Mucosa of stomach (tissue), 1 donor: ENCODE measurements around the gene GNB1L.

Experiments used
- H3K27me3 ChIP-seq: one replicate; pipeline ENCODE4 v1.7.0; 2013; ENCODE audit warnings: mild to moderate bottlenecking, low read length; ENCODE audit not compliant: control insufficient read depth, insufficient read depth
- H3K36me3 ChIP-seq: one replicate; pipeline ENCODE4 v1.7.0; 2013; ENCODE audit warnings: low read length; ENCODE audit not compliant: control insufficient read depth, insufficient read depth
- H3K4me1 ChIP-seq: one replicate; pipeline ENCODE4 v1.7.0; 2013; ENCODE audit warnings: mild to moderate bottlenecking, low read length; ENCODE audit not compliant: control insufficient read depth, insufficient read depth
- H3K4me3 ChIP-seq: one replicate; pipeline ENCODE4 v1.7.0; 2013; ENCODE audit warnings: low read length
- H3K9ac ChIP-seq: one replicate; pipeline ENCODE4 v1.7.0; 2013; ENCODE audit warnings: mild to moderate bottlenecking, low read length, moderate library complexity
- H3K9me3 ChIP-seq: one replicate; pipeline ENCODE4 v1.7.0; 2013; ENCODE audit warnings: mild to moderate bottlenecking, low read length, moderate library complexity; ENCODE audit not compliant: control insufficient read depth
- donor health status: Pancreatic carcinoma.

Gene GNB1L

GRCh38 chr22:19877626-19878339 lies 23.1 kb upstream of the GNB1L start:
- no peak overlapping the region for H3K4me3 ChIP-seq
- no peak overlapping the region for H3K9ac ChIP-seq
- no peaks in the 10 kb centered on the region for H3K9me3 ChIP-seq
- no peaks in the 10 kb centered on the region for H3K27me3 ChIP-seq
- H3K36me3 ChIP-seq: no peaks in the 10 kb centered on the region
- peaks cover 24% of the 10 kb centered on the region for H3K4me1 ChIP-seq

GRCh38 chr22:19876941-19877625 lies 22.4 kb upstream of the GNB1L start:
- Histone ChIP-seq H3K9me3 (no peaks in the 10 kb centered on the region), H3K4me1 (peaks cover 24% of the 10 kb centered on the region), H3K9ac (no peak overlapping the region), H3K27me3 (no peaks in the 10 kb centered on the region), H3K4me3 (no peak overlapping the region), H3K36me3 (no peaks in the 10 kb centered on the region)

DNA sequence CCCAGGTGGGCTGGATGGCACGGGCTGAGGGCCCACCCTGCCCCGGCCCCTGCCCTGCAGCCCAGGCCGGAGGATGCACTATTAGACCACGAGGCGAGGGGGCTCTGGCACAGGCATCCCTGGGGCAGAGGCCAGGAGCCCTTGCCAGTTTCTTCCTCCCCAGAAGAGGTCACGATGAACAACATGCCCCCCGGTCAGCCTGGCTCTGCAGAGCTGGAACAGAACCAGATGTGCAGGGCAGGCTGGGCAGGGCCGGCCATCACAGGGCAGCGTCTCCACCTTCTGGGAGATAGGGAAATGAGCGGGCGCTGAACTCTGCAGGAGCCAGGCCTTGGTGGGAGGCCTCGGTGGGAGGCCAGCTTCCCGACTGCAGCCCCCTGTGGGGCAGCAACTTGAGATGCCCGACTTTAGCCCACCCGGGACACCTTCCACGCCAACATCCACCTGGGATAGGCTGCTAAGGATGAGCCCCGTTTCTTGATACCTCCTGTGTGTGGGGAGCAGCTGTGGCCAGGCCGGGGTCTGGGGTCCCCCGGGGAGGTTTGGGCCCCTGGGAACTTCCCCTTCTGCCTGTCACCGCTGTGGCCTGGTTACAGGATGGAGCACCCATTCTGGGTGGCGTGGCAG lies 21.8 kb upstream of the GNB1L start:
- Histone ChIP-seq H3K27me3 (no peaks in the 10 kb centered on the region), H3K4me1 (peaks cover 24% of the 10 kb centered on the region), H3K9me3 (no peaks in the 10 kb centered on the region), H3K4me3 (no peak overlapping the region), H3K36me3 (no peaks in the 10 kb centered on the region), H3K9ac (no peak overlapping the region)

DNA sequence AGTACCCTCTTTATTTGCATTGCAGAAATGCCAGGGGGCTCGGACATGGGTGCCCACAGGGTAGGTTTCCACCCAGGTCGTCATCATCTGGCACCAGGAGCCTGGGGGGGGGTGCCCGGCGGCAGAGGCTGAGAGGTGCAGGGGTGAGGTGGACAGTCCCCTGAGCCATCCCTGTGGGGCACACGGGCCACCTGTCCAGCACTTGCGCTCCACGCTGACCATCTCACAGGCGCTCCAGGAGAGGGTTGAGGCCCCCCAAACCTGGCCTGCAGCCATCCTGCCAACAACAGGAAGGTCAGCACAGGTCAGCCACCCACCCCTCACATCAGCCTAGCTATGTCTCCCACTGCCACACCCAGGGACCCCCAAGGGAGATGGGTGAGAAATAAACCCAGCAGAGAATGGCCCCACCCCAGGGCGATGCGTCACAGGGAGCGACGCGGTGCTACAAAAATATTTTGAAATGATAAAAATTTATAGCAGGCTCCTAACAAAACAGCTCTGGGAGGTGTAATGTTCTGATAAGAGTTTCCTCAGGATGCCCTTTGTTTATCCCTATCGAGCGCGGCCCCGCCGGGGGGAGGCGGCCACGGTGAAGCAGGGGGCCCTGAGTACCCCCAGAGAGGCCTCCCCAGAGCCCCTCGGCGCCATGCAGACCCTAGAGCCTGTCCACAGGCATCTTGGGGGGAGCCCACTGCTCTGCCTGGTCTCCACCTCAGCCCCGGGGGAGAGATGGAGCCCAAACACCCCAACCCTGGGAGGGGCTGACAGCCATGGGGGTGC lies 21.0 kb upstream of the GNB1L start:
- Histone ChIP-seq H3K36me3 (no peaks in the 10 kb centered on the region), H3K9ac (no peak overlapping the region), H3K9me3 (no peaks in the 10 kb centered on the region), H3K4me1 (peaks cover 24% of the 10 kb centered on the region), H3K27me3 (no peaks in the 10 kb centered on the region), H3K4me3 (no peak overlapping the region)

DNA sequence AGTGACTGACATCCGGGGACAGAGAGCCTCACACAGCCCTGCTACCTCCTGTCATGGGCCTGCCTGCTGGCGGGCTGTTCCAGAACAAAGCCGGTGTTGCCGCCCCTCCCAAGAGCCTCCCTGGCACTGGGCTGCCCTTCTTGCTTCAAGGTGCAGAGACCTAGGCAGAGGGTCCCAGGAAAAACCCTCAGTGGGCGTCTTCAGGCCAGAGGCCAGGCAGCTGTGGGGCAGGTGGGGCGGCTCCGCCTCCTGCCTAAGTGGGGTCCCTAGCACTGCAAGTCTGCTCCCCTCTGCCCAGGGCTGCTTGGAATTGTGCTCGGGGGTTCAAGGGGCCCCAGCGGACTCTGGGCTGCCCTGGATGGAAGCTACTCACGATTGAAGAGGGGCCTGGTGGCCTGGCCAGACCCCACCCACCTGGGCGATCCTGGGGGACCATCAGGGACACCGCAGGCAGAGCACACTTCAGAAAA lies 20.4 kb upstream of the GNB1L start:
- H3K9ac ChIP-seq: no peak overlapping the region
- H3K4me3 ChIP-seq: no peak overlapping the region
- no peaks in the 10 kb centered on the region for H3K36me3 ChIP-seq
- peaks cover 25% of the 10 kb centered on the region for H3K4me1 ChIP-seq
- no peaks in the 10 kb centered on the region for H3K9me3 ChIP-seq
- no peaks in the 10 kb centered on the region for H3K27me3 ChIP-seq

GRCh38 chr22:19874307-19875060 lies 19.8 kb upstream of the GNB1L start:
- no peaks in the 10 kb centered on the region for H3K27me3 ChIP-seq
- H3K9me3 ChIP-seq: no peaks in the 10 kb centered on the region
- no peak overlapping the region for H3K9ac ChIP-seq
- H3K4me1 ChIP-seq: peaks cover 30% of the 10 kb centered on the region
- no peaks in the 10 kb centered on the region for H3K36me3 ChIP-seq
- H3K4me3 ChIP-seq: no peak overlapping the region

- Histone ChIP-seq H3K4me3 (no peak overlapping the region), H3K27me3 (no peaks in the 10 kb centered on the region), H3K9ac (no peak overlapping the region), H3K36me3 (no peaks in the 10 kb centered on the region), H3K4me1 (peaks cover 36% of the 10 kb centered on the region), H3K9me3 (no peaks in the 10 kb centered on the region)
Measured at GRCh38 chr22:19873960-19874306, 19.3 kb upstream of the GNB1L start.

- Histone ChIP-seq H3K9ac (no peak overlapping the region), H3K4me1 (peaks cover 36% of the 10 kb centered on the region), H3K4me3 (no peak overlapping the region), H3K9me3 (no peaks in the 10 kb centered on the region), H3K27me3 (no peaks in the 10 kb centered on the region), H3K36me3 (no peaks in the 10 kb centered on the region)
Measured at GRCh38 chr22:19873138-19873959, 18.7 kb upstream of the GNB1L start.

GRCh38 chr22:19872779-19873137 lies 18.1 kb upstream of the GNB1L start:
- no peaks in the 10 kb centered on the region for H3K9me3 ChIP-seq
- H3K4me3 ChIP-seq: no peak overlapping the region
- no peaks in the 10 kb centered on the region for H3K27me3 ChIP-seq
- H3K9ac ChIP-seq: no peak overlapping the region
- peaks cover 36% of the 10 kb centered on the region for H3K4me1 ChIP-seq
- no peaks in the 10 kb centered on the region for H3K36me3 ChIP-seq

GRCh38 chr22:19871845-19872778 lies 17.4 kb upstream of the GNB1L start:
- H3K9ac ChIP-seq: no peak overlapping the region
- no peaks in the 10 kb centered on the region for H3K36me3 ChIP-seq
- H3K27me3 ChIP-seq: no peaks in the 10 kb centered on the region
- no peak overlapping the region for H3K4me3 ChIP-seq
- H3K4me1 ChIP-seq: peaks cover 36% of the 10 kb centered on the region
- no peaks in the 10 kb centered on the region for H3K9me3 ChIP-seq
